ENCODE results near the gene ODC1.

ODC1 gene

GRCh38 chr2:10438688-10439087, 9.4 kb downstream of the ODC1 start:
- peaks cover 56% of the 10 kb centered on the region for H3K36me3 ChIP-seq
- peaks cover 1% of the 10 kb centered on the region; the same call in 1 of the 2 replicates for H3K27me3 ChIP-seq
- no peaks in the 10 kb centered on the region for H3K9me3 ChIP-seq
- H3K9ac ChIP-seq = no peak overlapping the region
- no peak overlapping the region for H3K27ac ChIP-seq
- peaks cover 59% of the 10 kb centered on the region for H4K20me1 ChIP-seq
- H3K4me1 ChIP-seq = peaks cover 7% of the 10 kb centered on the region; the same call in 1 of the 2 replicates
- no peak overlapping the region for H3K4me3 ChIP-seq
- H3K4me2 ChIP-seq = no peak overlapping the region
- no peak for TF ChIP-seq Cebpa-rat (IDR thresholded peaks at IDR 0.05)

DNA sequence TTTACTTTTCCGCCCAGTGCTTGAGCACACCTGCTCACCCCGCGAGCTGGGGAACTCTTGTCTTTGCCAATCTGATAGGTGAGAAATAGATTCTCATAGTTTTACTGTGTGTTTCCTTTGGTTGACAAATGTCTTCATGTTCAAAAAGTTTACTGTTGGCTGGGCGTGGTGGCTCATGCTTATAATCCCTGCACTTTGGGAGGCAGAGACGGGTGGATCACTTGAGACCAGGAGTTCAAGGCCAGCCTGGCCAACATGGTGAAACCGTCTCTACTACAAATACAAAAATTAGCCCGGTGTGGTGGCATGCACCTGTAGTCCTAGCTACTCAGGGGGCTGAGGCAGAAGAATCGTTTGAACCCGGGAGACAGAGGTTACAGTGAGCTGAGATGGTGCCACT, 10.3 kb downstream of the ODC1 start:
- Histone ChIP-seq H3K36me3 (peaks cover 47% of the 10 kb centered on the region), H4K20me1 (peaks cover 54% of the 10 kb centered on the region), H3K4me3 (no peak overlapping the region), H3K9me3 (no peaks in the 10 kb centered on the region), H3K4me2 (no peak overlapping the region), H3K4me1 (peaks cover 12% of the 10 kb centered on the region; the same call in 1 of the 2 replicates), H3K9ac (no peak overlapping the region), H3K27ac (no peak overlapping the region), H3K27me3 (peaks cover 10% of the 10 kb centered on the region)
- no peak for TF ChIP-seq Cebpa-rat (IDR thresholded peaks at IDR 0.05)

DNA sequence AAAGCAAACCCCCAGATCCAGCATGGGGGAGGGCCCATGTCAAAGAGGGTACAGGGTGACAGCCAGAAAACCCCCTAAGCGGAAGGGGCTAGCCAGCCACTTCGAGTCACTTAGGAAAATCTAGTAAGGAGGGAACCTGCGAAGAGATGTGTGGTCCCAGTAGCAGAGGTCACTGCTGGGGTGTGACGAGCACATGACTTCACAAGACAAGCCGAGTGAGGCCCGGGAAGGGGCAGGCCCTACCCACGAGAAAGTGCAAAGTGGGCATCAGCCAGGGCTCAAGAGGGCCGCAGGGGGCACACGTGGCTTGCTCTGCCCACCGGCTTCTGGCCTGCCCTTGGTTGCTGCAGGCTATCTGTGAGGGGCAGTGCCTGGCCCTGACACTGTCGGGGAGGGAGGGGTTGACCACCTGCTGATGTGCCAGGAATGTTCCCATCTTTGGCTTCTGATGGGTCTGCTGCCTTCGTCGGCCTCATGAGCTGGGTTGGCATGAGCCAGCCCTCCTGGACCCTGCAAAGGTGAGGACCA, 11.5 kb downstream of the ODC1 start:
- H3K9me3 ChIP-seq = no peaks in the 10 kb centered on the region
- H3K36me3 ChIP-seq = peaks cover 36% of the 10 kb centered on the region
- H3K4me1 ChIP-seq = peaks cover 22% of the 10 kb centered on the region
- H3K4me2 ChIP-seq = no peak overlapping the region
- H3K27me3 ChIP-seq = peaks cover 21% of the 10 kb centered on the region
- no peak overlapping the region for H3K27ac ChIP-seq
- TF ChIP-seq Cebpa-rat (IDR thresholded peaks at IDR 0.05) = no peak
- peaks cover 42% of the 10 kb centered on the region for H4K20me1 ChIP-seq
- no peak overlapping the region for H3K9ac ChIP-seq
- no peak overlapping the region for H3K4me3 ChIP-seq

DNA sequence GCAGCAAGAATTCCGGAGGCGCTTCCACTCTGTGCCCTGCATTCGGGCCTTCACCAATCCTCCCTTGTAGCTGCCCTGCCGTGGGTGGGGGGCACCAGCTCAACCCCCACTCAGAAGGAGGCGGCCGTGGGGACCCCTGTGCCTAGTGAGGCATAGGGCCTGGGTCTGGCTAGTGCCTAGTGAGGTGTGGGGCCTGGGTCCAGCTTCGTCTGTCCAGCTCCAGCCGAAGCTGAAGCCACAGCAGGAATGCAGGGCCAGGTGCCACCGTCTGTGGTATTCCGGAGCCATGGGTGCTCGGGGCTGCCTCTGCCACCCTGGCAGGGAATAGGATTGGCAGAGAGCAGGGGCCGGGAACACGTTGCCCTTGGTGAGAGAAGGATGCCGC, 12.3 kb downstream of the ODC1 start:
- Histone ChIP-seq H3K4me2 (no peak overlapping the region), H3K27me3 (peaks cover 29% of the 10 kb centered on the region), H3K36me3 (peaks cover 27% of the 10 kb centered on the region), H3K4me3 (no peak overlapping the region), H4K20me1 (peaks cover 34% of the 10 kb centered on the region), H3K4me1 (peaks cover 22% of the 10 kb centered on the region), H3K27ac (no peak overlapping the region), H3K9me3 (no peaks in the 10 kb centered on the region), H3K9ac (no peak overlapping the region)
- TF ChIP-seq Cebpa-rat (IDR thresholded peaks at IDR 0.05) = no peak

GRCh38 chr2:10434886-10435819, 13.0 kb downstream of the ODC1 start:
- H3K36me3 ChIP-seq = peaks cover 21% of the 10 kb centered on the region
- no peak overlapping the region for H3K9ac ChIP-seq
- H3K4me3 ChIP-seq = no peak overlapping the region
- H3K4me2 ChIP-seq = peak overlapping the region; percentile 50
- TF ChIP-seq Cebpa-rat (IDR thresholded peaks at IDR 0.05) = no peak
- peaks cover 22% of the 10 kb centered on the region for H3K4me1 ChIP-seq
- no peaks in the 10 kb centered on the region for H3K9me3 ChIP-seq
- H3K27ac ChIP-seq = no peak overlapping the region
- peaks cover 28% of the 10 kb centered on the region for H4K20me1 ChIP-seq
- H3K27me3 ChIP-seq = peaks cover 33% of the 10 kb centered on the region

DNA sequence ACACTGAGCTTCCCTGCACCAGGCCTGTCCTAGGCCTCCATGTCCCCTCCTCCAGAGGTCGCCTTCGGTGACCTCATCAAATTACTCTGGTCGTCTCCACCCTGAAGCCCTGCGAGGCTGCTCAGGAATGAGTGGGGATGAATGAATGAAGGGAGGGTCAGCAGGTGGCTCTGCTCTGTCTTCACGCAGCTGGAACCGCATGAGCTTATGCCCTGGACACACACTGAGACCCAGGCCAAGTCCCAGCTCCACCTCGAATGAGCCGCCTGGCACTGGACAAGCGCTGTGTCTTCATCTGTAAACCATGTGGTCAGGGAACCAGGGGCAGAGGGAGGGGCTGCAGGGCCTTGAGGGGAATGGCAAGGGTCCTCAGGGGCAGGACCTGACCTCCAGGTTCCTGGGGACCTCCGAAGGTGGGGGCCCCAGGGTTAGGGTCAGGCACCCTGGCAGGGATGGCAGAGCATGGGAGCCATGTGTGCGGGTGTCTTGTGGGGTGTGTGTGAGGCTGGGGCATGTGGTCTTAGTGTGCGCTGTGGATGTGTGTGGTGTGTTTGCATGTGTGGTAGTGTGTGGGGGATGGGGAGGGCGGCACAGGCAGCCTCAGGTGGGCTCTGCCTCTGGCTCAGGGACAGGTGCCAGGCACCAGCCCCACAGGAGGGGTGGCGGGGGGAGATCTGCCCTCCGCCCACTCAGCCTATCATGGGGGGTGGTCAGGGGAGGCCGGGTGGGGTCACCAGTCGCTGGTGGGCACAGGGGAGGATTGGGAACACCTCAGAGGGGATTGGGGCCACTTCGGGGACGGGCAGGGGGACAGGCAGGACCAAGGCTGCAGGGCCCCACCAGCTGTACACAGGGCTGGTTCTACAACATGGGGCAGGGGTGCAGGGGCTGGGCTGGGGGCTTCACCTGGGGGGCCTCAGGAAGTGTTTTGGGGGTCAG, 13.9 kb downstream of the ODC1 start:
- Histone ChIP-seq H3K9ac (no peak overlapping the region), H3K9me3 (no peaks in the 10 kb centered on the region), H3K4me1 (peaks cover 22% of the 10 kb centered on the region), H3K4me3 (no peak overlapping the region), H4K20me1 (peaks cover 18% of the 10 kb centered on the region; the same call in 1 of the 2 replicates), H3K4me2 (peak overlapping the region; percentile 50), H3K36me3 (peaks cover 11% of the 10 kb centered on the region), H3K27ac (no peak overlapping the region), H3K27me3 (peaks cover 35% of the 10 kb centered on the region)
- no peak for TF ChIP-seq Cebpa-rat (IDR thresholded peaks at IDR 0.05)

GRCh38 chr2:10433264-10433946, 14.7 kb downstream of the ODC1 start:
- Histone ChIP-seq H3K36me3 (peaks cover 3% of the 10 kb centered on the region), H3K27ac (no peak overlapping the region), H3K9ac (no peak overlapping the region), H3K4me1 (peaks cover 22% of the 10 kb centered on the region), H4K20me1 (0 out of 2 replicates have a peak, but pooled peaks cover 10% of the 10 kb centered on the region), H3K27me3 (peaks cover 35% of the 10 kb centered on the region), H3K9me3 (no peaks in the 10 kb centered on the region), H3K4me2 (peak overlapping the region; percentile 34; the same call in 1 of the 2 replicates), H3K4me3 (no peak overlapping the region)
- TF ChIP-seq Cebpa-rat (IDR thresholded peaks at IDR 0.05) = no peak

- H3K4me2 ChIP-seq = peak overlapping the region; percentile 85
- 0 out of 2 replicates have a peak overlapping the region, but pooled peaks have one; percentile 3 for H3K9ac ChIP-seq
Observed at GRCh38 chr2:10432311-10433181, 15.6 kb downstream of the ODC1 start.

More at GRCh38 chr2:10432311-10433181, 15.6 kb downstream of the ODC1 start:
- TF ChIP-seq Cebpa-rat (IDR thresholded peaks at IDR 0.05) = no peak
- Histone ChIP-seq H4K20me1 (0 out of 2 replicates have a peak, but pooled peaks cover 13% of the 10 kb centered on the region), H3K4me3 (peak overlapping the region; percentile 47), H3K27ac (no peak overlapping the region), H3K36me3 (no peaks in the 10 kb centered on the region), H3K4me1 (peaks cover 28% of the 10 kb centered on the region), H3K9me3 (no peaks in the 10 kb centered on the region), H3K27me3 (peaks cover 35% of the 10 kb centered on the region)
